ENCODE results near the gene RNASEH2A.

DNA sequence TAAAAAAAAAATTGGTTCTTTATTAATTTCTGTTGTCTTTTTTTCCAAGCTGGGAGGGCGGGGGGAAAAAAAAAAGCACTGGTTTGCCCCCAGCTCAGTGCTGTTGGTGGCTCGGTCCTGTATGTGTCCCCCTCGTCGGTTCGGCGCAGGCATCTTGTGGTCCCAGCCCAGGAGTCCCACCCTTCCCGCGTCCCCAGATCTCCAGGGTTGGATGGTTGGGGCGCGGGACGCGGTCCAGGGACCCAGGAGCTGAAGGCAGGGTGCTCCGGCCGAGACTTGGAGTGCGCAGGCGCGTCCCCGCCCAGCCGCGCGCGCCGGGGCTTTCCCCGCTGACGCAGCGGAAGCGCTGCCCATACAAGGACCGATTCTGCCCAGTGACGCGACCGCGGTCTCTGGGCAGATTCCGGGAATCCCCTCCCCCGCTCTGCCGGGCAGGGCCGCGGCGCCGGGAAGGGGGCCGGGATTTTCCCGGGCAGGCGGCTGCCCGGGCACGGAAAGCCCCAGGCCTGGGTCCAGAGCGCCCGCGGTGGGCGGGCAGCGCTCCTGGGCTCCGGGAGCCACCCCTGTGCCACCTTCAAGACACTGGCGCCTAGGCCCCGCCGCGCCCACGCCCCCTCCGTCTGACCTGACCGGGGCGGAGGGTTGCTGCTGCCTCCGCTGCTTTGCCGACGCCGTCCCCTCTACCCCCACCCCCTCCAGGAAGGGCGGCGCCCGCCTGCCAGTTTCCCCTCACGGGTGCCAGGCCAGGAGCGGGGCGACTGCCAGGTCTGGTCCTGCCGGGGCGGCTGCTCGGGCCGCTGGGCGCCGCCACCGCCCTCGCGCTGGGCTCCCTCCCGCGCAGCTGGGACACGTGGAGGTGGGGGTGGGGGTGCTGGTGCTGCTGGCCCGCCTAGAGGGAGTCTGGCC lies 12.8 kb upstream of the RNASEH2A start:
- TF ChIP-seq POLR2A (IDR thresholded peaks at IDR 0.05; ENCODE audit: low read length) (peak; percentile 93), GATA1 (IDR thresholded peaks at IDR 0.05; ENCODE audit: low read depth, low read length) (no peak)
